Urinary bladder (tissue), 4 donors: ENCODE results near the gene C1QA. TPM values are rescaled to one million over a fixed set of nuclear protein-coding genes. Genes with fewer than 3 reads are reported as not detected.

Experiments used
- DNase-seq: peaks from one replicate; pipeline ENCODE4 v3.0.0-alpha.2; 2015; ENCODE audit errors: extremely low spot score
- H3K27ac ChIP-seq: one replicate; pipeline ENCODE4 v1.5.1; 2013; ENCODE audit warnings: low read depth, mild to moderate bottlenecking, moderate library complexity
- H3K36me3 ChIP-seq: one replicate; pipeline ENCODE4 v1.6.1; 2013; ENCODE audit warnings: mild to moderate bottlenecking, moderate library complexity; ENCODE audit not compliant: insufficient read depth
- H3K4me1 ChIP-seq: one replicate; pipeline ENCODE4 v1.6.1; 2013; ENCODE audit warnings: mild to moderate bottlenecking, moderate library complexity; ENCODE audit not compliant: insufficient read depth
- H3K4me3 ChIP-seq: one replicate; pipeline ENCODE4 v1.5.1; 2013; ENCODE audit warnings: low read depth, low read length
- WGBS: extraction: QIAGEN DNeasy Blood & Tissue Kit; methylation state at CpG from one replicate; pipeline ENCODE4 v1.1.7; 2013; 5-methylcytosine and 5-hydroxymethylcytosine counted together
- polyA plus RNA-seq: library from polyadenylated mRNA; stranded (reverse); fragments of 200-250 nt; gene quantifications from one replicate; pipeline ENCODE4 v1.2.3, GENCODE V29; 2013
- total RNA-seq: library from RNA; depleted of rRNA; stranded (reverse); fragments of >200 nt; gene quantifications from one replicate; pipeline ENCODE4 v1.2.3, GENCODE V29; 2014
- donor health status: healthy with polysubstance abuse.
- donor health status: healthy.

Gene C1QA
- total and polyA plus RNA-seq, 2 donors, result 41.5 to 223 TPM

- WGBS, result 65% methylated on average over 12 of the region's 12 CpGs
Measured at GRCh38 chr1:22619798-22620197, 16.6 kb upstream of the C1QA start.

GRCh38 chr1:22621761-22622160 lies 14.7 kb upstream of the C1QA start:
- WGBS, result 55% methylated on average over 4 of the region's 4 CpGs
- Histone ChIP-seq H3K27ac (no peak overlapping the region), H3K4me3 (no peak overlapping the region), H3K4me1 (no peaks in the 10 kb centered on the region), H3K36me3 (no peaks in the 10 kb centered on the region)
- no peak for DNase-seq

More at GRCh38 chr1:22619798-22620197, 16.6 kb upstream of the C1QA start:
- Histone ChIP-seq H3K27ac (no peak overlapping the region), H3K36me3 (no peaks in the 10 kb centered on the region), H3K4me3 (no peak overlapping the region), H3K4me1 (no peaks in the 10 kb centered on the region)
- DNase-seq, result no peak

GRCh38 chr1:22625262-22625925 lies 11.0 kb upstream of the C1QA start:
- H3K27ac ChIP-seq, result no peak overlapping the region
- H3K36me3 ChIP-seq, result no peaks in the 10 kb centered on the region
- H3K4me1 ChIP-seq, result no peaks in the 10 kb centered on the region
- 38% methylated on average over 9 of the region's 9 CpGs for WGBS
- H3K4me3 ChIP-seq, result no peak overlapping the region
- no peak for DNase-seq

GRCh38 chr1:22626237-22627157 lies 9.9 kb upstream of the C1QA start:
- Histone ChIP-seq H3K27ac (no peak overlapping the region), H3K36me3 (no peaks in the 10 kb centered on the region), H3K4me3 (no peak overlapping the region), H3K4me1 (no peaks in the 10 kb centered on the region)
- 19% methylated on average over 20 of the region's 20 CpGs for WGBS
- no peak for DNase-seq

GRCh38 chr1:22627331-22627730 lies 9.1 kb upstream of the C1QA start:
- WGBS, result 60% methylated on average over 5 of the region's 5 CpGs
- Histone ChIP-seq H3K27ac (no peak overlapping the region), H3K4me1 (no peaks in the 10 kb centered on the region), H3K4me3 (no peak overlapping the region), H3K36me3 (no peaks in the 10 kb centered on the region)
- DNase-seq, result no peak

- 40% methylated on average over 11 of the region's 11 CpGs for WGBS
- no peak for DNase-seq
Measured at GRCh38 chr1:22628698-22629444, 7.6 kb upstream of the C1QA start.

GRCh38 chr1:22629886-22630285 lies 6.5 kb upstream of the C1QA start:
- WGBS, result 28% methylated on average over 2 of the region's 2 CpGs
- no peak for DNase-seq
- Histone ChIP-seq H3K4me3 (no peak overlapping the region), H3K4me1 (no peaks in the 10 kb centered on the region), H3K36me3 (no peaks in the 10 kb centered on the region), H3K27ac (no peak overlapping the region)

More at GRCh38 chr1:22628698-22629444, 7.6 kb upstream of the C1QA start:
- Histone ChIP-seq H3K4me1 (no peaks in the 10 kb centered on the region), H3K4me3 (no peak overlapping the region), H3K27ac (no peak overlapping the region), H3K36me3 (no peaks in the 10 kb centered on the region)

- no peaks in the 10 kb centered on the region for H3K36me3 ChIP-seq
- no peak overlapping the region for H3K4me3 ChIP-seq
- no peak for DNase-seq
- WGBS, result 84% methylated on average over 10 of the region's 10 CpGs
- H3K27ac ChIP-seq, result no peak overlapping the region
- H3K4me1 ChIP-seq, result no peaks in the 10 kb centered on the region
Measured at GRCh38 chr1:22633697-22634463, 2.5 kb upstream of the C1QA start.

GRCh38 chr1:22635436-22635835 lies 992 bp upstream of the C1QA start:
- DNase-seq, result no peak
- Histone ChIP-seq H3K4me1 (no peaks in the 10 kb centered on the region), H3K36me3 (no peaks in the 10 kb centered on the region), H3K27ac (no peak overlapping the region), H3K4me3 (no peak overlapping the region)
- WGBS, result 54% methylated on average over 7 of the region's 7 CpGs

GRCh38 chr1:22636927-22637326 lies 499 bp downstream of the C1QA start:
- DNase-seq, result no peak
- 86% methylated on average over 6 of the region's 6 CpGs for WGBS

GRCh38 chr1:22637907-22638445 lies 1.5 kb downstream of the C1QA start:
- Histone ChIP-seq H3K4me3 (no peak overlapping the region), H3K36me3 (no peaks in the 10 kb centered on the region), H3K27ac (no peak overlapping the region), H3K4me1 (no peaks in the 10 kb centered on the region)
- WGBS, result 68% methylated on average over 3 of the region's 3 CpGs
- DNase-seq, result no peak

More at GRCh38 chr1:22636927-22637326, 499 bp downstream of the C1QA start:
- no peaks in the 10 kb centered on the region for H3K36me3 ChIP-seq
- no peak overlapping the region for H3K27ac ChIP-seq
- H3K4me3 ChIP-seq, result no peak overlapping the region
- H3K4me1 ChIP-seq, result no peaks in the 10 kb centered on the region

- Histone ChIP-seq H3K27ac (no peak overlapping the region), H3K4me1 (no peaks in the 10 kb centered on the region), H3K4me3 (no peak overlapping the region), H3K36me3 (no peaks in the 10 kb centered on the region)
- no peak for DNase-seq
- WGBS, result 80% methylated on average over 23 of the region's 23 CpGs
Measured at GRCh38 chr1:22638476-22639234, 2.2 kb downstream of the C1QA start.
